DND-41 (cell line): ENCODE data around the gene ART4.

Experiments used
- CTCF ChIP-seq: IDR thresholded peaks from 2 replicates; pipeline ENCODE4 v1.5.1; 2012; ENCODE audit warnings: borderline replicate concordance, low read length, moderate library complexity, mild to moderate bottlenecking; ENCODE audit not compliant: poor library complexity, severe bottlenecking; ENCODE audit errors: extremely low read depth
- EZH2 ChIP-seq: IDR thresholded peaks from 3 replicates; pipeline ENCODE4 v1.6.1; 2012; ENCODE audit warnings: borderline replicate concordance, low read depth, mild to moderate bottlenecking, moderate library complexity, low read length, inconsistent platforms; ENCODE audit not compliant: severe bottlenecking

GRCh38 chr12:14803830-14804160 lies 39.5 kb downstream of the ART4 start:
- TF ChIP-seq CTCF (no peak), EZH2 (no peak)
